T-helper 22 cell (primary cell): Measurements from ENCODE around the gene BOLA2B.
A peak's percentile ranks its signal among the peaks of the same experiment; 100 is the strongest.
"Not testable (repeated sequence)": the region's sequence is repeated elsewhere in the genome, so short reads cannot be mapped to it uniquely, and the experiment has no call there.

Source experiments
- DNase-seq: peaks from one replicate; pipeline ENCODE4 v3.0.0-alpha.2; 2020; ENCODE audit warnings: low read depth

The BOLA2B gene

DNA sequence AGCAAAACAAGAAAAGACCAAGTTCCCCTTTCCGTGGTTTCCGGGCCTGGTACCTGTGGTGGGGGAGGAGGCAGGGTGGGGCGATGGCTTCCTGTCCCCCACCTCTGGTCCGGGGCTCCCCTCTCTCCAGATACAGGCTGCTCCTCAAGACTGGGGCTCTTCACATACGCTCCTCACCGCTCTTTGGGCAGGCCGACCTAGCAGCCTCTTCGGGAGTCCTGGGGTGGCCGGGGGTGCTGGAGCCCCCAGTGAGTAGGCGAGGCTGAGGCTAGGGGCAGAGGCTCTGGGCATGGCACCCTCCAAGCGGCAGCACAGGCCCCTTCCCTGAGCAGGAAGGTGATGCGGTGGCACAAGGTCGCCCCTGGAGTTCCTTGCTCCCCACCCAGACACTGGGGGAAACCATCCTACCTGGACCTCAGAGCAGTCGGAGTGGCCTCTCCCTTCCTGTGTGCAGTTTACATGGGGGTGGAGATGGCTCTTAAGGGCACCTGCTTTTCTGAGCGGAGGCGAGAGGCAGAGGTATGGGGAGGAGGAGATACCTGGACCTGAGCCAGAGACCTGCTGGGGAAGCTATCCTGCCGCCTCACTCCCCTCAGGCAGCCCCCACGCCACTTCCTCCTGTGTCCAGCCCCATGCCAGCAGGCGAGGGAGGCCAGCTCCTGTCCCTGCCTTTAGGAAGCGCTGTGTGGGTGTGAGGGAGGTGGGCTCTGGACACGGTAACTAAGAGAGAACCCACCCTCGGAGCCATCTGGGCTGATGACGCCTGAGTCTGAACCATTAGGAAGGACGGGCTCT lies 9.2 kb downstream of the BOLA2B start:
- DNase-seq: peak; percentile 76

DNA sequence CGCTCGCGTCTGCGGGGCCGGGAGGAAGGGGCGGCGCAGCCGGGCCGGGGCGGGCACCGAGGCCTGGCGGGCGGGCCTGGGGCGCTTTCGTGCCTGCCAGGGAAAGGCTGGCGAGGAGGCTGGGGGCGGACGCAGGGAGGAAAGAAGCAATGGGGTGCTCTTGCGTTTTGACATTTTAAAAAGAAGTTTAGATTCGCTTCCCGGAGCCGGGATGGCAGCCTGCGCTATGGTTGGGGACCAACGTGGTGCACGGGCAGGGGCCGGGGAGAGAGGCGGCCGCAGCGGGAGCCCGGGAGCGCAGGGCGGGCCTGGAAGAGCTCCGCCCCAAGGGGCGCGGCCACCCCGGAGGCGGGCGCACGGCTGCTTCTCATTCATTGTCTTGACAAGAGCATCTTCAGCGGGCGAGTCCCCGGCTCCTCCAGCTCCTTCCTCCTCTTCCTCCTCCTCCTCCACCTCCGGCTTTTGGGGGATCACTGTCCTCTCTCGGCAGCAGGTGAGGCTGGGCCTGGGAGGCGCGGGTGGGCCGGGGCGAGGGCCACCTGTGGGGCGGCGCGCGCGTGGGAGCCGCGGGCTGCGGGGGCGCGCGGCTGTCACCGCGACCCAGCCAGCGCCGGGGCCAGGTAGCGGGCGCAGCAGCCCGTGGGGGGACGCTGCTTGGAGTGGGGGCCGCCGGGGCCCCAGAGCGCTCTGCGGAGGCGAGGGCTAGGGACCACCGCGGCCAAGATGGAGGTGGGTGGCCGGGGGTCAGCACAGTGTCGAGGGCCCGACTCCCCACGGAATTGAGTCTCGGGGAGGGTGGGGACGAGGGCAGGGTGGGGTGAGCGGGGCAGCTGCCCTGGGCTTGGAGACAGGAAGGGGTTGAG lies 10.0 kb downstream of the BOLA2B start, which contains the start of gene CORO1A:
Gene CORO1A, plus strand, starts transcription at position 370 of the 863 bp plus-strand sequence. CDS start 1,608 bp downstream, outside the sequence.
- peak; percentile 72 for DNase-seq

DNA sequence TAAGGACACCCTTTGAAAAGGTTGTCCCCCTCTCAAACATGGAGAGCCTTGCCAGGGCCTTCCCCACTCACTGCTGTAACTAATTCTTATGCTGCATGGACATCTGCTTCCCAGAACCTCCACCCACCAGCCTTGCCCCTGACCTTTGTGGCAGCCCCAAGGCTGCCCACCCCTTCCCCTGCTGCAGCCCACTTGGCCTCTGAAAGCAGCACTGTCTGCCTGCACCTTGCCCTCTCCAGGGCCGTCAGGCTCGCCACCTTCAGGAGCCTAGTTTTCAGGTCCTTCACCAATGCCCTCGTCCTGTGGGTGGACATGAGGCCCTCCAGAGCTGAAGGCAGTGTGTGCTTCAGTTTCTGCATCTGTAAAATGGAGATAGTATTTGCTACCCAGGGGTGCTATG lies 12.7 kb downstream of the BOLA2B start:
- DNase-seq: no peak

DNA sequence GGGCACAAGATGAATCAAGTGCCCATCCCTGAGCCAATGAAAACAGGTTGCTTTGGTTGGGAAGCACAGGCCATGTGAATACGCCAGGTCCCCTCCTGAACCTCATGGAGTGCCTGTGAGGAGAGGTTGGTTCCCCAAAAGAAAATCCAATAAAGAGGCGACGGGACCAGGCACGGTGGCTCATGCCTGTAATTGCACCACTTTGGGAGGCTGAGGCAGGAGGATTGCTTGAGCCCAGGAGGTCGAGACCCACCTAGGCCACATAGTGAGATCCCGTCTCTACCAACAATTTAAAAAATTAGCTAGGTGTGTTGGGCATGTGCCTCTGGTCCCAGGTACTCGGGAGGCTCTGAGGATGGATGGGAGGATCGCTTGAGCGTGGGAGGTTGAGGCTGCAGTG lies 13.5 kb downstream of the BOLA2B start:
- no peak for DNase-seq

DNA sequence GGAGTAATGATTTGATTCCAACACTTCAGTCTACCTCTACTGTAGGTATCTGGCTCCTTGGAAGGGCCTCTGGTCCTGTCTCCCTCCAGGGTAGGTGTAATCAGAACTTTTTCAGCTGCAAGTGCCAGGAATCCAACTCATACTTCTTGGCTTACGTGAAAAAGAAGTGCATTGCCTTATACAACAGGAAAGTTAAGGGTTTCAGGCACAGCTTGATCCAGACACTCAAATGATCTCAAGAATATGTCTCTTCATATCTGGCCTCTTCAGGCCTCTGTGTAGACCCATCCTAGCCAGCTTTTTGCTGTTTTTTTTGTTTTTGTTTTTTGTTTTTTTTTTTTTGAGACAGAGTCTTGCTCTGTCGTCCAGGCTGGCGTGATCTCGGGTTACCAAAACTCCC lies 14.3 kb downstream of the BOLA2B start:
- no peak for DNase-seq

DNA sequence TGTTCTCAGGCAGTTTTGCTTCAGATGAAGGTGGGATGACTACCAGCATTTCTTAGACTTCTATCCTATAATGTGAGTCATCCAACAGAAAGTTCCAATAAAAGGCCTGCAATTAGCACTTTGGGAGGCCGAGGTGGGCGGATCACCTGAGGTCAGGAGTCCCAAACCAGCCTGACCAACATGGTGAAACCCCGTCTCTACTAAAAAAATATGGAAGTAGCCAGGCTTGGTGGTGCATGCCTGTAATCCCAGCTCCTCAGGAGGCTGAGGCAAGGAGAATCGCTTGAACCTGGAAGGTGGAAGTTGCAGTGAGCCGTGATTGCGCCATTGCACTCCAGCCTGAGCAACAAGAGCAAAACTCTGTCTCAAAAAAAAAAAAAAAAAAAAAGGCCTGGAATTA lies 16.6 kb downstream of the BOLA2B start:
- DNase-seq: not testable (repeated sequence)

DNA sequence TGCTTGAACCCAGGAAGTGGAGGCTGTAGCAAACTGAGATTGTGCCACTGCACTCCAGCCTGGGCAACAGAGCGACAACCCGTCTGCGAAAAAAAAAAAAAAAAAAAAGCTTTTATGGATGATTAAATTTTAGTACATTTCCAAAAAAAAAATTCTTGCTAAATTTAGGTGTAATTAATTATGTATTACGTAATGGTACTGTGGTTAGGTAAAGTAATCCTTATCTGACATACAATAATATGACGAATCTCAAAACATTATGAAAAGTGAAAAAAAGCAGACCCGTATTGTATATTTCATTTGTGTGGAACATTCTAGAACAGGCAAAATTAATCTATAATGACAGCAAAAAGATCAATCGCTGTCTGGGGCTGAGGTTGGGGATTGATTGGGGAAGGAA lies 20.4 kb downstream of the BOLA2B start:
- no peak for DNase-seq

DNA sequence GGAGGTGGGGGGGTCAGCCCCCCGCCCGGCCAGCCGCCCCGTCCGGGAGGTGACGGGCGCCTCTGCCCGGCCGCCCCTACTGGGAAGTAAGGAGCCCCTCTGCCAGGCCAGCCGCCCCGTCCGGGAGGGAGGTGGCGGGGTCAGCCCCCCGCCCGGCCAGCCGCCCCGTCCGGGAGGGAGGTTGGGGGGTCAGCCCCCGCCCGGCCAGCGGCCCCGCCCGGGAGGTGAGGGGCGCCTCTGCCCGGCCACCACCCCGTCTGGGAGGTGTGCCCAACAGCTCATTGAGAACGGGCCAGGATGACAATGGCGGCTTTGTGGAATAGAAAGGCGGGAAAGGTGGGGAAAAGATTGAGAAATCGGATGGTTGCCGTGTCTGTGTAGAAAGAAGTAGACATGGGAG lies 23.3 kb downstream of the BOLA2B start:
- DNase-seq: not testable (repeated sequence)

DNA sequence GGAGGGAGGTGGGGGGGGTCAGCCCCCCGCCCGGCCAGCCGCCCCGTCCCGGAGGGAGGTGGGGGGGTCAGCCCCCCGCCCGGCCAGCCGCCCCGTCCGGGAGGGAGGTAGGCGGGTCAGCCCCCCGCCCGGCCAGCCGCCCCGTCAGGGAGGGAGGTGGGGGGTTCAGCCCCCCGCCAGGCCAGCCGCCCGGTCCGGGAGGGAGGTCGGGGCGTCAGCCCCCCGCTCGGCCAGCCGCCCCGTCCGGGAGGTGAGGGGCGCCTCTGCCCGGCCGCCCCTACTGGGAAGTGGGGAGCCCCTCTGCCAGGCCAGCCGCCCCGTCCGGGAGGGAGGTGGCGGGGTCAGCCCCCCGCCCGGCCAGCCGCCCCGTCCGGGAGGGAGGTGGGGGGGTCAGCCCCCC lies 24.1 kb downstream of the BOLA2B start:
- not testable (repeated sequence) for DNase-seq

DNA sequence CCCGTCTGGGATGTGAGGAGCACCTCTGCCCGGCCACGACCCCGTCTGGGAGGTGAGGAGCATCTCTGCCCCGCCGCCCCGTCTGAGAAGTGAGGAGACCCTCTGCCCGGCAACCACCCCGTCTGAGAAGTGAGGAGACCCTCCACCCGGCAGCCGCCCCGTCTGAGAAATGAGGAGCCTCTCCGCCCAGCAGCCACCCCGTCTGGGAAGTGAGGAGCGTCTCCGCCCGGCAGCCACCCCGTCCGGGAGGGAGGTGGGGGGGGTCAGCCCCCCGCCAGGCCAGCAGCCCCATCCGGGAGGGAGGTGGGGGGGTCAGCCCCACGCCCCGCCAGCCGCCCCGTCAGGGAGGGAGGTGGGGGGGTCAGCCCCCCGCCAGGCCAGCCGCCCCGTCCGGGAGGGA lies 24.7 kb downstream of the BOLA2B start:
- DNase-seq: not testable (repeated sequence)

DNA sequence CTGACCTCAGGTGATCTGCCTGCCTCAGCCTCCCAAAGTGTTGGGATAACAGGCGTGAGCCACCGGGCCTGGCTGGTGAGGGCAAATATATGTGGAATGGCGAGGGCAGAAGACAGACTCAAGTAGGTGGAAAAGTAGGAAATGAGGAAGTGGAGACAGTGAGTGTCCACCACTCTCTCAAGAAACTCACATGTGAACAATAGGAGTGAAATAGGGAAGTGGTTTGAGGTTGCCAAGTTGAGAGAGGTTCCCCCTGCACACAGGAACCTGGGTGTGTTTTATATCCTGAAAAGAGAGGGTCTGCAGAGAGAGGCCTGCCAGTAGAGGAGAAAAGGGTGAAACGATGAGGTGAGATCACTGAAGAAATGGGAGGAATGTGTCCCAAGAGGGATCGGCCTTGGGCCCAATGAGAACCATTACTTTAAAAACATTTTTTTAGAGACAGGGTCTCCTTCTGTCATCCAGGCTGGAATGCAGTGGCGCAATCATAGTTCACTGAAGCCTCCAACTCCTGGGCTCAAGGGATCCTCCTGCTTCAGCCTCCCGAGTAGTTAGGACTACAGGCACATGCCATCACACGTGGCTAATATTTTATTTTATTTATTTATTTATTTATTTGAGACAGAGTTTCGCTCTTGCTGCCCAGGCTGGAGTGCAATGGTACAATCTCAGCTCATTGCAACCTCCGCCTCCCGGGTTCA lies 27.1 kb downstream of the BOLA2B start:
- no peak for DNase-seq

DNA sequence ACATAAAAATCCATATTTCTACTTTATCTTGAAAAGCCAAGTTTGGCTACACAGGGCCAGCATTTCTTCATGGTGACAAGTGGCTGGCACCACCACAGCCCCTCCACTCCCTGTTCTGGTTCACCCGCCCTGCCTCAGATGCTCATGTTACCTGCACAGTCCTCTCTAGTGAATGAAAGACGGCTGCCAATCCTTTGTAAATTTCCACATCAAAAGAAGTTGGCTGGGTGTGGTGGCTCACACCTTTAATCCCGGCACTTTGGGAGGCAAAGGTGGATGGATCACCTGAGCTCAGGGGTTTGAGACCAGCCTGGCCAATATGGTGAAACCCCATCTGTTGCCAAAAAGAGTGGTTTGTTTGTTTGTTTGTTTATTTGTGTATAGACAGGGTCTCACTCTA lies 29.9 kb downstream of the BOLA2B start:
- DNase-seq: no peak

DNA sequence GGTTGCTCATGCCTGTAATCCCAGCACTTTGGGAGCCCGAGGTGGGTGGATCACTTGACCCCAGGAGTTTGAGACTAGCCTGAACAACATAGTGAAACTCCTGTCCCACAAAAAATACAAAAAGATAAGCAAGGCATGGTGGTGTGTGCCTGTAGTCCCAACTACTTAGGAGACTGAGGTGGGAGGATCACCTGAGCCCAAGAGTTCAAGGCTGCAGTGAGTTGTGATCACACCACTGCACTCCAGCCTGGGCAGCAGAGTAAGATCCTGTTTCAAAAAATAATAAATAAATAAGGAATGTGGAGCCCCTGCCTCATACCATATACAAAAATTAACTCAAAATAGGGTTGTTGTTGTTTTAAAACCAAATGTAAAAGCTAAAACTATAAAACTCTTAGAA lies 36.3 kb downstream of the BOLA2B start:
- DNase-seq: no peak

DNA sequence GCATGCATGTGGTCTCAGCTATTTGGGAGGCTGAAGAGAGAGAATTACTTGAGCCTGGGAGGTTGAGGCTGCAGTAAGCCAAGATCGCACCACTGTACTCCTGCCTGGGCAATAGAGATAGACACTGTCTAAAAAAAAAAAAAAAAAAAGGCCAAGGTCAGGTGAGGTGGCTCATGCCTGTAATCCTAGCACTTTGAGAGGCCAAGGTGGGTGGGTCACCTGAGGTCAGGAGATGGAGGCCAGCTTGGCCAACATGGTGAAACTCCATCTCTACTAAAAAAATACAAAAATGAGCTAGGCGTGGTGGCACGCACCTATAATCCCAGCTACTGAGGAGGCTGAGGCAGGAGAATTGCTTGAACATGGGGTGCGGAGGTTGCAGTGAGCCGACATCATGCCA lies 38.3 kb downstream of the BOLA2B start:
- DNase-seq: no peak

DNA sequence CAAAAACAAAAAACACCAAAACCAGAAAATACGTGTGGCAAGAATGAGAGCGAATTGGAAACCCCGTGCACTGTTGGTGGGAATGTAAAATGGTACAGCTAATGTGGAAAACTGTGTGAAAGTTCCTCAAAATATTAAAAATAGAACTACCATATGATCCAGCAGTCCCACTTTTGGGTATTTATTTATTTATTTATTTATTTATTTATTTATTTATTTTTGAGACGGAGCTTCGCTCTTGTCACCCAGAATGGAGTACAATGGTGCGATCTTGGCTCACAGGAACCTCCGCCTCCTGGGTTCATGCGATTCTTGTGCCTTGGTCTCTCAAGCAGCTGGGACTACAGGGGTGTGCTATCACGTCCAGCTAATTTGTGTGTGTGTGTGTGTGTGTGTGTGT lies 40.9 kb downstream of the BOLA2B start:
- DNase-seq: no peak

DNA sequence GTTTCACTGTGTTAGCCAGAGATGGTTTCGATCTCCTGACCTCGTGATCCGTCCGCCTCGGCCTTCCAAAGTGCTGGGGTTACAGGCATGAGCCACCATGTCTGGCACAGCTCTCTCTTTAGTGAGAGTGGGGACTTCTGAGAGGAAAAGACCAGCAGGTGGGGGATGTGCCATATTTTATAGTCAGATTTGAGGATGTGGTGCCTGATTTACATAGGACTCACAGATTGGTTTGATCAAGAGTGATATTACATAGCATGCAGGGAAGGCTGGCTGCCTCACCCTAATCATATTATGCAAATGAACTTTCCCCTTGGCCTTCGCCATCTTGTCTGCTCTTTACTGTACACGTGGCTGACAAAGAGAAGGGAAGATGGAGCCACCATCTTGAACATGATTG lies 42.4 kb downstream of the BOLA2B start:
- no peak for DNase-seq

DNA sequence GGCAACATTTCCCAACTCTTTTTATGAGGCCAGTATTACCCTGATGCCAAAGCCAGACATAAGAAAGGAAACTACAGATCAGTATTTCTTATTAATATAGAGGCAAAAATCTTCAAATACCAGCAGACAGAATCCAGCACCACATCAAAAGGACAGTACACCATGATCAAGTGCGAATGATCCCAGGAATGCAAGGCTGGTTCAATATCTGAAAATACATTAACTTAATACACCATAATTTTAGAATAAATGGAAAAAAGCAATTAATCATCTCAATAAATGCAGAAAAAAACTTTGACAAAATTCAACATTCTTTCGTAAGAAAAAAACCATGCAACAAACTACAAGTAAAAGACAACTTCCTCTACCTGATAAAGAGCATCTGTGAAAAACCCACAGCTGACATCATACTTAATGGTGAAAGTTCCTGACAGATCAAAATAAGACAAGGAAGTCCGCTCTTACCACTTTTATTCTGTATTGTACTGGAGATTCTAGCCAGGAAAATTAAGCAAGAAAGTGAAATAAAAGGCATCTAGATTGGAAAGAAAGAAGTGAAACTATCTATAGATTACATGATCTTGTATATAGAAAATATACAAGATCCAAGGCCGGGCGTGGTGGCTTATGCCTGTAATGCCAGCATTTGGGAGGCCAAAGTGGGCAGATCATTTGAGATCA lies 44.1 kb downstream of the BOLA2B start:
- DNase-seq: no peak

DNA sequence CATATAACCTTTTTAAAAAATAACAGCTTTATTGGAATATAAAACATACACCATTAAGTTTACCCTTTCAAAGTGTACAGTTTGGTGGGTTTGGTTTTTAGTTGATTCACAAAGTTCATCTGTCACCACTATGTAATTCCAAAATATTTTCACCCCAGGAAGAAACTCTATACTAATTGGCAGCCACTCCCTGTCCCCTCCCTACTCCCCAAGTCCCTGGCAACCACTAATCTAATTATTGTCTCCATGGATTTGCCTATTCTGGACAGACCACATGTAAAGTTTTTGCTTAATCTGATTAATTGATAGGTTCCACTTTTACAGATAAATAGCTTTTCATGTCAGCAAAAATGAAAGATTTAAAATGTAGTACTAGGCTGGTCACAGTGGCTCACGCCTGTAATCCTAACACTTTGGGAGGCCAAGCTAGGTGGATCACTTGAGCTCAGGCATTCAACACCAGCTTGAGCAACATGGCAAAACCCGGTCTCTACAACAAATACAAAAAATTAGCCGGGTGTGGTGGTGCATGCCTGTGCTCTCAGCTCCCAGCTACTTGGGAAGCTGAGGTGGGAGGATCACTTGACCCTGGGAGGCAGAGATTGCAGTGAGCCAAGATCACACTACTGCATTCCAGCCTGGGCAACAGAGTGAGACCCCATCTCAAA lies 45.5 kb downstream of the BOLA2B start:
- DNase-seq: no peak

DNA sequence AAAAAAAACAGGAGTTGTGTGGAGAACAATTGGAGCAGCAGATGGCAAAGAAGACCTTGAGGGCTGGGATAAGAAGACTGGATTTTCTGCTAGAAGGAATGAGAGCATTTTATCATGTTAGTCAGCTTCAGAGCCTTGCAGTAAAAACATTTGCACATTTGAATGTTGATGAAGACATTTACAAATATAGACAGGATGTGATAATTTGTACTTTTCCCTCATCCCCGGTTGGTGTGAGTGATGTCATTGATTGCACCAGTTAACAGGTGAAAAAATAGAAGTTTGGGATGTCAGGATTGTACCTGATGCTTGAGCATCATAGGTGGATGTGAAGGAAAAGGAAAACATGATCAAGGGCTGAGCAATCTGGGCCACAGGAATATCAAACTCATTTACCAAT lies 47.8 kb downstream of the BOLA2B start:
- DNase-seq: no peak

DNA sequence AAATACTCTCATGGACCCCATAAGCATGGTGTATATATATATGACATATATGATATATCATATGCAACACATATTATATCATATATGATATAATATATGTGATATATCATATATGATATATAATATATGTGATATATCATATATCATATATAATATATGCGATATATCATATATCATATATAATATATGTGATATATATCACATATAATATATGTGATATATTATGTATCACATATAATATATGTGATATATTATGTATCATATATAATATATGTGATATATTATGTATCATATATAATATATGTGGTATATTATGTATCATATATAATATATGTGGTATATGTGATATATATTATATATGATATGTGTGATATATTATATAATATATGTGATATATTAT lies 48.5 kb downstream of the BOLA2B start:
- DNase-seq: no peak

DNA sequence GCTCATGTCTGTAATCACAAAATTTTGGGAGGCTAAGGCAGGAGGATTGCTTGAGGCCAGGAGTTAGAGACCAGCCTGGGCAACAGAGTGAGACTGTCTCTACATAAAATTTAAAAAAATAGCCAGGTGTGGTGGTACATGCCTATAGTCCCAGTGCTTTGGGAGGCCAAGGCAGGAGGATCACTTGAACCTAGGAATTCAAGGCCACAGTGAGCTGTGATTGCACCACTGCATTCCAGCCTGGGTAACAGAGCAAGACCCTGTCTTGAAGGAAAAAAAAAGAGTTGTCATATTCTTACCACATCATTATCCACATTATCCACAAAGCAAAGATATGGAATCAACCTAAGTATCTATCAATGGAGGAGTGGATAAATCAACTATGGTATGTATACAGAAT lies 49.4 kb downstream of the BOLA2B start:
- DNase-seq: no peak

DNA sequence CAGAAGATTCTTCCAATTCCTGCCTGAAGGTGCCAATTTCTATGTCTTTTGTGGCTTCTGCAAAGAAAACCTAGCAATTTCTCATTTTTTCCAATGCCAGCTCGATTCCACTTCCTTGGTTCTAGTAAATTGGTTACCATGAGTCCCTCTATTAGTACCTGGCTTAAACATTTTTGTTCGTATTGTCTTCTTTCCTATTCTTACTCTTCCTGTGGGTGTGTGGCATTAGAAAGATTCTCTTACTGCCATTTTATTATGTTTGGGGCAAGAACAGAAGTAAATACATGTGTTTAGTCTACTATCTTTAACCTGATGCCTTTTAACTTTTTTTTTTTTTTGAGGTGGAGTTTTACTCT lies 50.1 kb downstream of the BOLA2B start:
- DNase-seq: no peak
